SW480 (cell line): ENCODE measurements around the gene ADGRF3.
A peak's percentile ranks its signal among the peaks of the same experiment; 100 is the strongest.
"Not testable (repeated sequence)": the region's sequence is repeated elsewhere in the genome, so short reads cannot be mapped to it uniquely, and the experiment has no call there.

ENCODE experiments used
- DNase-seq: peaks from one replicate; pipeline ENCODE4 v3.0.0-alpha.2; 2016; ENCODE audit warnings: low spot score

The ADGRF3 gene

GRCh38 chr2:26276484-26277227 lies 69.9 kb downstream of the ADGRF3 start:
- no peak for DNase-seq

GRCh38 chr2:26274058-26274613 lies 72.5 kb downstream of the ADGRF3 start:
- no peak for DNase-seq

- peak; percentile 41 for DNase-seq
These were observed 73.1 kb downstream of the ADGRF3 start for GRCh38 chr2:26273501-26273900.

- DNase-seq, result no peak
These were observed 76.2 kb downstream of the ADGRF3 start for GRCh38 chr2:26270373-26270772.

GRCh38 chr2:26269571-26270158 lies 76.9 kb downstream of the ADGRF3 start:
- DNase-seq, result no peak

- DNase-seq, result not testable (repeated sequence)
These were observed 77.8 kb downstream of the ADGRF3 start for GRCh38 chr2:26268670-26269385.

GRCh38 chr2:26268213-26268612 lies 78.4 kb downstream of the ADGRF3 start:
- no peak for DNase-seq

GRCh38 chr2:26258836-26259235 lies 87.8 kb downstream of the ADGRF3 start:
- DNase-seq, result not testable (repeated sequence)
